Nephron progenitor cell (in vitro differentiated cells): Measurements from ENCODE around the gene RPA3.
A peak's percentile ranks its signal among the peaks of the same experiment; 100 is the strongest.

Experiments
- DNase-seq: peaks from one replicate; pipeline ENCODE4 v3.0.0; 2021
- H3K27ac Mint-ChIP-seq: 2 replicates; pipeline ENCODE4 v1.8.0; 2021; ENCODE audit warnings: mild to moderate bottlenecking, moderate library complexity, mixed read lengths
- H3K27me3 Mint-ChIP-seq: 2 replicates; pipeline ENCODE4 v1.8.0; 2021; ENCODE audit warnings: mild to moderate bottlenecking, low read depth, mixed read lengths; ENCODE audit not compliant: poor library complexity
- H3K36me3 Mint-ChIP-seq: 2 replicates; pipeline ENCODE4 v1.8.0; 2021; ENCODE audit warnings: low read depth, mixed read lengths
- H3K4me1 Mint-ChIP-seq: 2 replicates; pipeline ENCODE4 v1.8.0; 2021; ENCODE audit warnings: mixed read lengths
- H3K4me3 Mint-ChIP-seq: 2 replicates; pipeline ENCODE4 v1.8.0; 2021; ENCODE audit warnings: mild to moderate bottlenecking, moderate library complexity, mixed read lengths
- H3K9me3 Mint-ChIP-seq: 2 replicates; pipeline ENCODE4 v1.8.0; 2021; ENCODE audit warnings: mild to moderate bottlenecking, moderate library complexity, mixed read lengths
- CTCF ChIP-seq: fragments of 200-600 bp; sonication (generic); IDR thresholded peaks from 2 replicates; pipeline ENCODE4 v1.5.0; 2021; ENCODE audit warnings: antibody characterized with exemption

Gene RPA3

DNA sequence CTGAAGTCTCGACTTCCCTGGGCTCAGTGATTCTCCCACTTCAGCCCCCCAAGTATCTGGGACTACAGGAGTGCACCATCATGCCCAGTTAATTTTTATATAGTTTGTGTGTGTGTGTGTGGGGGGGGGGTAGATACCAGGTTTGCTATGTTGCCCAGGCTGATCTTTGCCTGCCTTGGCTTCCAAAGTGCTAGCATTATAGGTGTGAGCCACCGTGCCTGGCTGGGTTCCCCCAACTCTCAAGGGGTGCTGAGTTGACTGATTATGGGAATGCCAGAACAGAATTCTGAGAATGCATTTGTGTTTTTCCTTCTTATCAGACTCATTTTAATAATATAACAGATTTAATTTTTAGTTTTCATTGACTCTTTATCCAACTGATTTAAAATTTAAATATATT, 19.5 kb downstream of the RPA3 start:
- Mint-ChIP-seq H3K4me3 (no peak overlapping the region), H3K27ac (no peak overlapping the region), H3K4me1 (peaks cover 27% of the 10 kb centered on the region), H3K36me3 (no peaks in the 10 kb centered on the region), H3K27me3 (peaks cover 4% of the 10 kb centered on the region), H3K9me3 (no peaks in the 10 kb centered on the region)
- no peak for TF ChIP-seq CTCF
- no peak for DNase-seq

GRCh38 chr7:7696458-7697119, 21.8 kb downstream of the RPA3 start:
- Mint-ChIP-seq H3K27me3 (no peaks in the 10 kb centered on the region), H3K4me3 (no peak overlapping the region), H3K27ac (peak overlapping the region; percentile 64), H3K36me3 (no peaks in the 10 kb centered on the region), H3K9me3 (no peaks in the 10 kb centered on the region), H3K4me1 (peaks cover 16% of the 10 kb centered on the region)
- TF ChIP-seq CTCF = no peak
- DNase-seq = no peak

DNA sequence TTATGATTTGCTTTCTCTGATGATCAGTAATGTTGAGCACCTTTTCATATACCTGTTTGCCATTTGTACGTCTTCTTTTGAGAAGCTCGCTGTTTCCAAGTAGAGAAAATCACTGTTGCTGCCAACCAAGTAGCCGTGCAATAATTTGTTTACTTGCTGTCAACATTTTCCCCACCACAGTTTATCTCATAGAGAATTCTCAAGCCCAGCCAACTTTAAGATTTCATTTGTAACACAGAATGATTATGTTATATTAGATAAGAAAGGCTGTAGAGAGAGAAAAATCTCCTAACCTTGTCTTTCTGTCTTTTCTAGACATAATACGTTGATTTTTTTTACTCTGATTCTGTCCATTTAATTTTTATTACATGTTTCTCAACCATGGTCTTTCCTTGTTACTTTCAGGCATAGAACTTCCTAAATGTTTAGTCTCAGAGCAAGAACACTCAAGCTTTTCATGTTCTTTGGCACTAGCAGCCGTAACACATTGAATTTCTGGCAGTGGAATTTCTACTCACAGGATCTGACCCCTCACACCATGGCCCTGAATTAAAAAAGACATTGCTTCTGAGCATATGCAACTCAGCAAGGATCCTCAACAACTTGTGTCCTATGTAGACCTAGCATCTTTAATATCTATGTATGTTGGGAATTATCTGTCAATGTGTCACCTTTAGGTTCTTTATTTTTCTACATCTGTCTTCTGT, 23.1 kb downstream of the RPA3 start:
- no peaks in the 10 kb centered on the region for H3K9me3 Mint-ChIP-seq
- peak overlapping the region; percentile 3 for H3K27ac Mint-ChIP-seq
- no peaks in the 10 kb centered on the region for H3K27me3 Mint-ChIP-seq
- no peaks in the 10 kb centered on the region for H3K36me3 Mint-ChIP-seq
- peaks cover 13% of the 10 kb centered on the region for H3K4me1 Mint-ChIP-seq
- no peak overlapping the region for H3K4me3 Mint-ChIP-seq
- TF ChIP-seq CTCF = no peak
- DNase-seq = no peak

DNA sequence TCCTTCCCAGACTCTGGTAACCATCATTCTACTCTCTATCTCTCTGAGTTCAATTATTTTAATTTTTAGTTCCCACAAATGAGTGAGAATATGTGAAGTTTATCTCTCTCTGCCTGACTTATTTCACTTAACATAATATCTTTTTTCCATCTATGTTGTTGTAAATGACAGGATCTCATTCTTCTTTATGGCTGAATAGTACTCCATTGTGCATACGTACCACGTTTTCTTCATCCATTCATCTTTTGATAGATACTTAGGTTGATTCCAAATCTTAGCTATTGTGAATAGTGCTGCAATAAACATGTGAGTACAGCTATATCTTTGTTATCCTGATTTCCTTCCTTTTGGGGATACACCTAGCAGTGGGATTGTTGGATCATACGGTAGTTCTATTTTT, 23.9 kb downstream of the RPA3 start:
- TF ChIP-seq CTCF = no peak
- Mint-ChIP-seq H3K27ac (no peak overlapping the region), H3K4me1 (peaks cover 13% of the 10 kb centered on the region), H3K27me3 (no peaks in the 10 kb centered on the region), H3K36me3 (no peaks in the 10 kb centered on the region), H3K4me3 (no peak overlapping the region), H3K9me3 (no peaks in the 10 kb centered on the region)
- no peak for DNase-seq

- H3K4me3 Mint-ChIP-seq = no peak overlapping the region
- DNase-seq = no peak
- TF ChIP-seq CTCF = no peak
- no peaks in the 10 kb centered on the region for H3K27me3 Mint-ChIP-seq
- H3K9me3 Mint-ChIP-seq = no peaks in the 10 kb centered on the region
- H3K4me1 Mint-ChIP-seq = peaks cover 13% of the 10 kb centered on the region
- H3K27ac Mint-ChIP-seq = no peak overlapping the region
- no peaks in the 10 kb centered on the region for H3K36me3 Mint-ChIP-seq
Observed at GRCh38 chr7:7693881-7694280, 24.5 kb downstream of the RPA3 start.

- Mint-ChIP-seq H3K36me3 (no peaks in the 10 kb centered on the region), H3K4me3 (no peak overlapping the region), H3K27ac (no peak overlapping the region), H3K9me3 (no peaks in the 10 kb centered on the region), H3K4me1 (no peaks in the 10 kb centered on the region), H3K27me3 (no peaks in the 10 kb centered on the region)
- TF ChIP-seq CTCF = no peak
- no peak for DNase-seq
Observed at GRCh38 chr7:7688956-7689355, 29.5 kb downstream of the RPA3 start.
